Measurements from ENCODE around the gene ACVR1. TPM values are rescaled to one million over a fixed set of nuclear protein-coding genes. Genes with fewer than 3 reads are reported as not detected.
"Not testable (repeated sequence)": the region's sequence is repeated elsewhere in the genome, so short reads cannot be mapped to it uniquely, and the experiment has no call there.

ACVR1 gene
- total RNA-seq, 4 donors from 2014 or later: 17.9 to 41.4 (median 29.9) TPM

GRCh38 chr2:157894694-157895435 lies 18.7 kb upstream of the ACVR1 start:
- TF ChIP-seq POLR2AphosphoS5 (IDR thresholded peaks at IDR 0.05) (no peak), POLR2A (IDR thresholded peaks at IDR 0.05) (no peak), EP300 (IDR thresholded peaks at IDR 0.05) (no peak)
- TF ChIP-seq, protein P1, sequence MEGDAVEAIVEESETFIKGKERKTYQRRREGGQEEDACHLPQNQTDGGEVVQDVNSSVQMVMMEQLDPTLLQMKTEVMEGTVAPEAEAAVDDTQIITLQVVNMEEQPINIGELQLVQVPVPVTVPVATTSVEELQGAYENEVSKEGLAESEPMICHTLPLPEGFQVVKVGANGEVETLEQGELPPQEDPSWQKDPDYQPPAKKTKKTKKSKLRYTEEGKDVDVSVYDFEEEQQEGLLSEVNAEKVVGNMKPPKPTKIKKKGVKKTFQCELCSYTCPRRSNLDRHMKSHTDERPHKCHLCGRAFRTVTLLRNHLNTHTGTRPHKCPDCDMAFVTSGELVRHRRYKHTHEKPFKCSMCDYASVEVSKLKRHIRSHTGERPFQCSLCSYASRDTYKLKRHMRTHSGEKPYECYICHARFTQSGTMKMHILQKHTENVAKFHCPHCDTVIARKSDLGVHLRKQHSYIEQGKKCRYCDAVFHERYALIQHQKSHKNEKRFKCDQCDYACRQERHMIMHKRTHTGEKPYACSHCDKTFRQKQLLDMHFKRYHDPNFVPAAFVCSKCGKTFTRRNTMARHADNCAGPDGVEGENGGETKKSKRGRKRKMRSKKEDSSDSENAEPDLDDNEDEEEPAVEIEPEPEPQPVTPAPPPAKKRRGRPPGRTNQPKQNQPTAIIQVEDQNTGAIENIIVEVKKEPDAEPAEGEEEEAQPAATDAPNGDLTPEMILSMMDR (IDR thresholded peaks at IDR 0.05): no peak
- Histone ChIP-seq H3K27me3 (no peaks in the 10 kb centered on the region), H3K36me3 (no peaks in the 10 kb centered on the region), H3K9me3 (no peaks in the 10 kb centered on the region), H3K27ac (no peak overlapping the region), H3K4me1 (no peaks in the 10 kb centered on the region), H3K4me3 (no peak overlapping the region)
- ATAC-seq: no peak
- WGBS, 2 donors (ENCODE audit: low coverage in 1 of 2): 79 to 84% methylated on average over 5 to 12 of the region's 12 CpGs

DNA sequence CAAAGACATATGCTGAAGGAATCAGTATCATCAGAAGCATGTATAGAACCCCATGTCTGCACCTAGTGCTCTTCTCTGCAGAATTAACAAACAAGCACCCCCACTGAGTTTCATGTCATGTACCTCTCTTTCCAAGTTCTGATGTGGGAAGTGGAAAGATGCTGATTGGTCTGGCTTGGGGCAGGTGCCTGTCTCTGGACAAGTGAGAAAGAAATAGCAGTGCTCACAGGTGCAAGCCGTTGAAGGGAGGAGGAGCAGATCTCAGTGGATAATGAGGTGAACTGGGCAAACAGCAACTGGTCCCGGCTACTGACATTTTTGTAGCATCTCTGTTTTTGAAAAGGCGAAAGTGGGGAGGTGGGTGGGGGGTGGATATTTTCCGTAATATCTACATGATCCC lies 17.5 kb upstream of the ACVR1 start:
- no peak for ATAC-seq
- 69 to 92% methylated on average over 2 to 3 of the region's 4 CpGs for WGBS, 2 donors (ENCODE audit: low coverage in 1 of 2)
- H3K27me3 ChIP-seq: no peaks in the 10 kb centered on the region

GRCh38 chr2:157891643-157892041 lies 15.5 kb upstream of the ACVR1 start:
- Histone ChIP-seq H3K4me1 (no peaks in the 10 kb centered on the region), H3K9me3 (no peaks in the 10 kb centered on the region), H3K27ac (no peak overlapping the region), H3K4me3 (no peak overlapping the region), H3K27me3 (no peaks in the 10 kb centered on the region), H3K36me3 (no peaks in the 10 kb centered on the region)
- WGBS, 2 donors (ENCODE audit: low coverage in 1 of 2): 83 to 100% methylated on average over 1 of the region's 1 CpG
- ATAC-seq: no peak
- TF ChIP-seq POLR2AphosphoS5 (IDR thresholded peaks at IDR 0.05) (no peak), POLR2A (IDR thresholded peaks at IDR 0.05) (no peak), EP300 (IDR thresholded peaks at IDR 0.05) (no peak)
- TF ChIP-seq, protein P1 (IDR thresholded peaks at IDR 0.05): no peak

More for the DNA sequence above, 17.5 kb upstream of the ACVR1 start:
- Histone ChIP-seq H3K27ac (no peak overlapping the region), H3K4me1 (no peaks in the 10 kb centered on the region), H3K4me3 (no peak overlapping the region), H3K9me3 (no peaks in the 10 kb centered on the region), H3K36me3 (no peaks in the 10 kb centered on the region)
- TF ChIP-seq, protein P1 (IDR thresholded peaks at IDR 0.05): no peak
- no peak for TF ChIP-seq POLR2AphosphoS5 (IDR thresholded peaks at IDR 0.05)
- no peak for TF ChIP-seq POLR2A (IDR thresholded peaks at IDR 0.05)
- no peak for TF ChIP-seq EP300 (IDR thresholded peaks at IDR 0.05)

- Histone ChIP-seq H3K4me3 (no peak overlapping the region), H3K9me3 (no peaks in the 10 kb centered on the region), H3K36me3 (no peaks in the 10 kb centered on the region), H3K27me3 (no peaks in the 10 kb centered on the region), H3K27ac (no peak overlapping the region), H3K4me1 (no peaks in the 10 kb centered on the region)
- TF ChIP-seq POLR2AphosphoS5 (IDR thresholded peaks at IDR 0.05) (no peak), POLR2A (IDR thresholded peaks at IDR 0.05) (no peak), EP300 (IDR thresholded peaks at IDR 0.05) (no peak)
- TF ChIP-seq, protein P1 (IDR thresholded peaks at IDR 0.05): no peak
- 75% methylated on average over 2 of the region's 2 CpGs for WGBS, 2 donors (ENCODE audit: low coverage in 1 of 2)
- ATAC-seq: no peak
These were observed 15.0 kb upstream of the ACVR1 start for GRCh38 chr2:157890969-157891642.

DNA sequence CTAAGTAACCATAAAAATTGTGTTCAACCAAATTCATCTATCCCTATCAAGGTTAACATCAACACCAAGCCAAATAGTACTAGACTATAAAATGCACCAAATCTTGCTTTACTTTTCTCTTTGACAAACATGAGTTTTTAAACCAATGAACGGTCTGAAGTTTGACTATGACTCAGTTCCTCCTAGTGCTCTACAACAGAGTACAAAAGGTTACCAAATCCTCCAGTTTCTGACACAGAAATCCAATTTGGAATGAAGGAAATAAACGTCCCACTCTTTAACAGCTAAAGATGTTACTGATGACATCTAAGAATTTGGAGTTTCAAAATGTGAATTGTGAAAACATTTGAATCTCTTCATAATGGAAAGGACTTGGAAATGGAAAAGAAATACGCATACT lies 11.8 kb upstream of the ACVR1 start:
- no peak for ATAC-seq
- TF ChIP-seq POLR2A (IDR thresholded peaks at IDR 0.05) (no peak), EP300 (IDR thresholded peaks at IDR 0.05) (no peak), POLR2AphosphoS5 (IDR thresholded peaks at IDR 0.05) (no peak)
- TF ChIP-seq, protein P1 (IDR thresholded peaks at IDR 0.05): no peak
- WGBS, 2 donors (ENCODE audit: low coverage in 1 of 2): 75 to 86% methylated on average over 3 of the region's 3 CpGs

DNA sequence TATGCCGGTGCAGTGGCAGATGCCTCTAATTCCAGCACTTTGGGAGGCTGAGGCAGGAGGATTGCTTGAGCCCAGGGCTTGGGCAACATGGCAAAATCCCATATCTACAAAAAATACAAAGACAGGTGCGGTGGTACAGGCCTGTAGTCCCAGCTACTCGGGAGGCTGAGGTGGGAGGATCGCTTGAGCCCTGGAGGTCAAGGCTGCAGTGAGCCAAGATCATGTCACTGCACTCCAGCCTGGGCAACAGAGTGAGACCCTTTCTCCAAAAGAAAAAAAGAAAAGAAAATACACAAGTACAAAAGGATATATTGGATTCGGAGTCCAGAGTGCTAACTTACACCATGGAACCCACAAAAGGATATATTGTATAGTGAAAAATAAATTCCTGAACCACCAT lies 8.4 kb upstream of the ACVR1 start:
- H3K4me3 ChIP-seq, H3K4me1 ChIP-seq, H3K27ac ChIP-seq, H3K27me3 ChIP-seq, H3K36me3 ChIP-seq, H3K9me3 ChIP-seq, ATAC-seq: not testable (repeated sequence)
- WGBS, 2 donors (ENCODE audit: low coverage in 1 of 2): 67 to 80% methylated on average over 4 to 5 of the region's 5 CpGs

More for the DNA sequence above, 11.8 kb upstream of the ACVR1 start:
- H3K36me3 ChIP-seq: no peaks in the 10 kb centered on the region
- H3K9me3 ChIP-seq: no peaks in the 10 kb centered on the region
- H3K27ac ChIP-seq: no peak overlapping the region
- H3K4me3 ChIP-seq: no peak overlapping the region
- no peaks in the 10 kb centered on the region for H3K4me1 ChIP-seq
- H3K27me3 ChIP-seq: no peaks in the 10 kb centered on the region
